Left ventricle myocardium inferior (tissue), 1 donor: ENCODE measurements around the gene LRMDA. TPM values are rescaled to one million over a fixed set of nuclear protein-coding genes. Genes with fewer than 3 reads are reported as not detected.

Experiments
- DNase-seq: peaks from one replicate; pipeline ENCODE4 v3.0.0-alpha.2; 2020
- H3K27ac ChIP-seq: fragments of 200-600 bp; replicated peaks from 2 replicates; pipeline ENCODE4 v1.8.0; 2021
- H3K27me3 ChIP-seq: fragments of 200-600 bp; 2 replicates; pipeline ENCODE4 v1.8.0; 2021; ENCODE audit warnings: low read depth
- H3K36me3 ChIP-seq: fragments of 200-600 bp; 2 replicates; pipeline ENCODE4 v1.8.0; 2021
- H3K4me1 ChIP-seq: fragments of 200-600 bp; 2 replicates; pipeline ENCODE4 v1.8.0; 2021
- H3K4me3 ChIP-seq: fragments of 200-600 bp; 2 replicates; pipeline ENCODE4 v1.8.0; 2021; ENCODE audit warnings: mild to moderate bottlenecking, moderate library complexity
- H3K9me3 ChIP-seq: fragments of 200-600 bp; replicated peaks from 2 replicates; pipeline ENCODE4 v1.8.0; 2021
- CTCF ChIP-seq: fragments of 200-600 bp; IDR thresholded peaks from 2 replicates; pipeline ENCODE4 v1.8.0; 2021; ENCODE audit warnings: antibody characterized with exemption, mild to moderate bottlenecking, borderline replicate concordance
- intact Hi-C: fragments of 100-400 bp; cut with micrococcal nuclease; formaldehyde crosslinking; loops from one replicate; pipeline ENCODE4 v1.11.0; 2022
- total RNA-seq: library from RNA; stranded (reverse); fragmentation: NEBNext Ultra II Directional; extraction: Animal tissue kit (Norgen Biotek cat#: 25700); gene quantifications from one replicate; pipeline ENCODE4 v1.2.1, GENCODE V29; 2021
- donor health status: DM: no; HTN: yes; CAD: no; lungs with severe emphysema.

LRMDA gene
- total RNA-seq, 1 donor from 2014 or later: 18.7 TPM

- peaks cover 9% of the 10 kb centered on the region for H3K36me3 ChIP-seq
- peak; percentile 97 for TF ChIP-seq CTCF
- H3K4me3 ChIP-seq: peak overlapping the region; percentile 51
- peaks cover 15% of the 10 kb centered on the region for H3K4me1 ChIP-seq
- intact Hi-C loops: loop anchor here (5.0 kb wide), 1 partner anchor 639 kb away; no protein-coding TSS in a partner anchor
- DNase-seq: peak; percentile 75
- H3K27ac ChIP-seq: no peak overlapping the region
- H3K27me3 ChIP-seq: no peaks in the 10 kb centered on the region
- peaks cover 17% of the 10 kb centered on the region for H3K9me3 ChIP-seq
Measured at GRCh38 chr10:76036111-76036940, 604.9 kb downstream of the LRMDA start.

GRCh38 chr10:76036962-76037361 is 605.5 kb downstream of the LRMDA start:
- Histone ChIP-seq H3K36me3 (peaks cover 9% of the 10 kb centered on the region), H3K27ac (no peak overlapping the region), H3K4me3 (no peak overlapping the region), H3K4me1 (peaks cover 15% of the 10 kb centered on the region), H3K9me3 (peaks cover 17% of the 10 kb centered on the region), H3K27me3 (no peaks in the 10 kb centered on the region)
- no peak for DNase-seq
- intact Hi-C loops: loop anchor here (5.0 kb wide), 1 partner anchor 640 kb away; no protein-coding TSS in a partner anchor
- no peak for TF ChIP-seq CTCF

- H3K27ac ChIP-seq: no peak overlapping the region
- TF ChIP-seq CTCF: no peak
- H3K4me3 ChIP-seq: no peak overlapping the region
- H3K27me3 ChIP-seq: no peaks in the 10 kb centered on the region
- H3K9me3 ChIP-seq: peaks cover 17% of the 10 kb centered on the region
- no peak for DNase-seq
- H3K36me3 ChIP-seq: peaks cover 9% of the 10 kb centered on the region
- intact Hi-C loops: loop anchor here (5.0 kb wide), 1 partner anchor 640 kb away; no protein-coding TSS in a partner anchor
- H3K4me1 ChIP-seq: peaks cover 15% of the 10 kb centered on the region
Measured at GRCh38 chr10:76037531-76038155, 606.2 kb downstream of the LRMDA start.

- peaks cover 9% of the 10 kb centered on the region for H3K36me3 ChIP-seq
- TF ChIP-seq CTCF: no peak
- H3K27me3 ChIP-seq: no peaks in the 10 kb centered on the region
- H3K4me3 ChIP-seq: no peak overlapping the region
- peaks cover 17% of the 10 kb centered on the region for H3K9me3 ChIP-seq
- DNase-seq: no peak
- H3K27ac ChIP-seq: no peak overlapping the region
- intact Hi-C loops: loop anchor here (5.0 kb wide), 1 partner anchor 641 kb away; no protein-coding TSS in a partner anchor
- H3K4me1 ChIP-seq: peaks cover 10% of the 10 kb centered on the region
Measured at GRCh38 chr10:76038696-76039095, 607.3 kb downstream of the LRMDA start.

- Histone ChIP-seq H3K27me3 (no peaks in the 10 kb centered on the region), H3K9me3 (peaks cover 17% of the 10 kb centered on the region), H3K27ac (no peak overlapping the region), H3K4me1 (peaks cover 4% of the 10 kb centered on the region), H3K4me3 (no peak overlapping the region), H3K36me3 (peaks cover 9% of the 10 kb centered on the region)
- no peak for DNase-seq
- intact Hi-C loops: no loop called here
- no peak for TF ChIP-seq CTCF
Measured at GRCh38 chr10:76040107-76040829, 608.8 kb downstream of the LRMDA start.
